ENCODE measurements around the gene GATD1.

GATD1 gene

DNA sequence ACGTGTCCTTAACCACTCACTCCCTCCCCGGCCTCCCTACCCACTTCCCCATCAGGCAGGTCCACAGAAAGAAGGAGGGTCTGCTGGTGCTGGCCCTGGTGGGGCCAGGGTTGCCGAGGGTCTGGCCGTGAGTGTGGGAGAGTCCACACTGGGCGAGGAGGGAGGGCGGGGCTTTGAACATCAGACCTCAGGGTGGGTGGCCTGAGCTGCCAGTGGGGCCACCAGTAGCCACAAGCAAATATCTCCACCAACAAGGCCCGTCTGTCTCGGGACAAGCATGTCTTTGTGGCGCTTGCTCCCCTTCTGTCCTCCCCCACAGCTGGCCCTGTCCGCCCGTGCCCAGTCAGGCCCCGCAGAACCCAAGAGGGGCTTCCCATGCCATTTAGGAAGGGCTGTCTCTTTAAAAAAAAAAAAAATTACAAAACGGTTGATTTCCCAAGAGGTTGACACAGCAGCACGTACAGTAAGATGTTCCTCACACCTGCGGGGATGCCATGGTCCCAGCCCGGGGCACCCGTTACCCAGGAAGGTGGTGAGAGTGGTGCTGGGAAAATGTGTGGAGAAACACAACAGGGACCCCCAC is 47.7 kb downstream of the GATD1 start:
- Histone ChIP-seq H3K4me3 (ENCODE audit: low read length) (no peak overlapping the region), H2BK120ac (ENCODE audit: low read depth, low read length) (no peak overlapping the region), H3K23ac (ENCODE audit: low read length) (no peak overlapping the region), H3K4ac (ENCODE audit: low read depth, low read length) (no peak overlapping the region), H3K18ac (ENCODE audit: low read length) (no peak overlapping the region), H3K4me1 (ENCODE audit: control insufficient read depth, low read depth, low read length) (no peaks in the 10 kb centered on the region), H3K27ac (ENCODE audit: low read depth, low read length) (no peak overlapping the region), H4K5ac (ENCODE audit: low read length) (no peak overlapping the region), H3K4me2 (ENCODE audit: low read length) (no peak overlapping the region), H3K56ac (ENCODE audit: low read length) (no peak overlapping the region), H2BK5ac (ENCODE audit: low read length) (no peak overlapping the region), H2BK15ac (replicated peaks; ENCODE audit: low read depth) (no peak overlapping the region), H3K36me3 (ENCODE audit: control insufficient read depth, insufficient read depth, low read length) (no peaks in the 10 kb centered on the region), H3K9ac (ENCODE audit: low read length) (no peak overlapping the region), H3K79me1 (ENCODE audit: low read length) (no peaks in the 10 kb centered on the region), H3K79me2 (ENCODE audit: control insufficient read depth, insufficient read depth, low read length) (no peaks in the 10 kb centered on the region), H3K27me3 (ENCODE audit: insufficient read depth, low read length, poor library complexity) (peaks cover 2% of the 10 kb centered on the region), H2AK5ac (ENCODE audit: low read length) (no peak overlapping the region), H4K8ac (ENCODE audit: low read depth, low read length) (no peak overlapping the region)
- no peak for DNase-seq
- WGBS (ENCODE audit: extremely low coverage, insufficient coverage, low lambda C conversion rate): no CpG with 5 or more reads among the region's 17 CpGs

DNA sequence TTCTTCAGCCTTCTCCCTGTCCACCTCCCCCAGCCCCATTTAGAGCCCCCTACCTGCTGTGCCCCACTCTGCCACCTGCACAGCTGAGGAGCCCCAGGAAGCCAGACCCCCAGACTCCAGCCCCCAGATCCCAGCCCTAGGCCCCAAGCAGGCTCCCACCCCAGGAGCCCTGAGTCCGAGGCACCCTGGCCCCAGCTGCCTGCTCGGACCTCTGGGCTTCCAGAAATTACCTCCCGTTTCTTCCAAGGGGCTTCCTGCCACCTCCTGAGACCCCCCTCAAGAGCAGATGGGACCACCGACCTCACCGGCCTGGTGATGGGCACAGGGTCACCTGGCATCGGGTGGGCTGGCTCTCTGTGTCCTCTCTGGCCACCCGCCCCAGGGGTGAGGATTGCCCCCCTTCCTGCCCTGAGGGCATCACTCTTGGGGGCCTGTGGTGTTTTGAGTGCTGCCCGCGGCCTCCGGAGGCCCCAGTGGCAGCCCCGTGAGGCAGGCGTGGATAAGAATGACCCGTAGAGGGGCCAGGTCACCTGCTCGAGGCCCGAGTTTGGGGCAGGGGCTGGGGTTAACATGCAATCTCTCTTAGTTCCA is 48.3 kb downstream of the GATD1 start:
- Histone ChIP-seq H3K27me3 (ENCODE audit: insufficient read depth, low read length, poor library complexity) (peaks cover 2% of the 10 kb centered on the region), H3K18ac (ENCODE audit: low read length) (no peak overlapping the region), H2BK5ac (ENCODE audit: low read length) (no peak overlapping the region), H4K8ac (ENCODE audit: low read depth, low read length) (no peak overlapping the region), H3K23ac (ENCODE audit: low read length) (no peak overlapping the region), H3K4me3 (ENCODE audit: low read length) (no peak overlapping the region), H4K5ac (ENCODE audit: low read length) (no peak overlapping the region), H3K79me2 (ENCODE audit: control insufficient read depth, insufficient read depth, low read length) (no peaks in the 10 kb centered on the region), H3K4ac (ENCODE audit: low read depth, low read length) (no peak overlapping the region), H2BK15ac (replicated peaks; ENCODE audit: low read depth) (no peak overlapping the region), H2BK120ac (ENCODE audit: low read depth, low read length) (no peak overlapping the region), H3K9ac (ENCODE audit: low read length) (no peak overlapping the region), H3K27ac (ENCODE audit: low read depth, low read length) (no peak overlapping the region), H3K4me1 (ENCODE audit: control insufficient read depth, low read depth, low read length) (no peaks in the 10 kb centered on the region), H3K79me1 (ENCODE audit: low read length) (no peaks in the 10 kb centered on the region), H2AK5ac (ENCODE audit: low read length) (no peak overlapping the region), H3K4me2 (ENCODE audit: low read length) (no peak overlapping the region), H3K36me3 (ENCODE audit: control insufficient read depth, insufficient read depth, low read length) (no peaks in the 10 kb centered on the region), H3K56ac (ENCODE audit: low read length) (no peak overlapping the region)
- no peak for DNase-seq
- WGBS (ENCODE audit: extremely low coverage, insufficient coverage, low lambda C conversion rate): no CpG with 5 or more reads among the region's 15 CpGs

DNA sequence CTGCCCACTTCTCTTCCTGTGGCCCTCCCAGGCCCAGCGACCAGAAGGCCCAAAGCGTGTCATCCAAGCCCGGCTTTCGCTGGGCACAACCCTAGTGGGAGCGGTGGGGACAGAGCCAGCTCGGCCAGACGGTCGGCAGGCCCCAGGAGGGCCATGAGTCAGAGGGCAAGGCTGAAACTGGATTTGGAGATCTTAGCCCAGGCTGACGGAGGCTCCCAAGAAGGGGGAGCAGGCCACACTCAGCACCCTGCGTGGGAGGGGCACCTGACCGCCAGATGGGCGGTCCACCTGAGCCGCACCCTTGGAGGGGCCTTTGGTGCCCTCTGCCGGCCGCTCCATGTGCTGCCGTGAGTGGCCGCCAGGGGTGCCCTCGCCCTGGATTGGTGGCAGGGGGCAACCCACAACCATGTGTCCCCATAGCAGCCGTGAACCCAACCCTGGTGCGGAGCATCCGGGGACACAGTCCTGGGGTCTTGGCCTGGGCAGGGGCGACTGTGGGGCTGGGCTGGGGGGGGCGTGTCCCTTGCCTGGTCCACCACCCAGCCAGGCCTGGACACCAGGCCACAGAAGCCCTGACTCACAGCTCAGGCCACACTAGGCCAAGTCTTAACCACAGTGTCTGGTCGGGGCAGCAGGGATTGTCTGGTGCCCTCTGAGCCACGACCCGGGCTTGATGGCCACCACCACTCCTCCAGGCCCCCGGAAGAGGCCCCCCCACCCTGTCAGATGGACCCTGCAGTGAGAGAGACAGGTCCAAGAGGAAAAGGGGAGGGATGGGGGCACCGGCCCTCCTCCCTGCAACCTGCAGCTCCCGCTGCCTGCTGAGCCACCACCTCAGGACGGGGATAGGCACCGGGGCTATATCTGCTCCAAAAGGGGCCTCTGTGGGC is 49.2 kb downstream of the GATD1 start:
- Histone ChIP-seq H3K4me2 (ENCODE audit: low read length) (no peak overlapping the region), H3K18ac (ENCODE audit: low read length) (no peak overlapping the region), H4K5ac (ENCODE audit: low read length) (no peak overlapping the region), H3K4me3 (ENCODE audit: low read length) (no peak overlapping the region), H3K9ac (ENCODE audit: low read length) (no peak overlapping the region), H3K79me2 (ENCODE audit: control insufficient read depth, insufficient read depth, low read length) (no peaks in the 10 kb centered on the region), H3K4ac (ENCODE audit: low read depth, low read length) (no peak overlapping the region), H2BK120ac (ENCODE audit: low read depth, low read length) (no peak overlapping the region), H3K56ac (ENCODE audit: low read length) (no peak overlapping the region), H4K8ac (ENCODE audit: low read depth, low read length) (no peak overlapping the region), H2BK15ac (replicated peaks; ENCODE audit: low read depth) (no peak overlapping the region), H3K36me3 (ENCODE audit: control insufficient read depth, insufficient read depth, low read length) (no peaks in the 10 kb centered on the region), H3K4me1 (ENCODE audit: control insufficient read depth, low read depth, low read length) (no peaks in the 10 kb centered on the region), H3K79me1 (ENCODE audit: low read length) (no peaks in the 10 kb centered on the region), H2AK5ac (ENCODE audit: low read length) (no peak overlapping the region), H3K23ac (ENCODE audit: low read length) (peak overlapping the region; percentile 45), H3K27me3 (ENCODE audit: insufficient read depth, low read length, poor library complexity) (peaks cover 2% of the 10 kb centered on the region), H2BK5ac (ENCODE audit: low read length) (no peak overlapping the region), H3K27ac (ENCODE audit: low read depth, low read length) (no peak overlapping the region)
- no CpG with 5 or more reads among the region's 31 CpGs for WGBS (ENCODE audit: extremely low coverage, insufficient coverage, low lambda C conversion rate)
- peak; percentile 87 for DNase-seq

DNA sequence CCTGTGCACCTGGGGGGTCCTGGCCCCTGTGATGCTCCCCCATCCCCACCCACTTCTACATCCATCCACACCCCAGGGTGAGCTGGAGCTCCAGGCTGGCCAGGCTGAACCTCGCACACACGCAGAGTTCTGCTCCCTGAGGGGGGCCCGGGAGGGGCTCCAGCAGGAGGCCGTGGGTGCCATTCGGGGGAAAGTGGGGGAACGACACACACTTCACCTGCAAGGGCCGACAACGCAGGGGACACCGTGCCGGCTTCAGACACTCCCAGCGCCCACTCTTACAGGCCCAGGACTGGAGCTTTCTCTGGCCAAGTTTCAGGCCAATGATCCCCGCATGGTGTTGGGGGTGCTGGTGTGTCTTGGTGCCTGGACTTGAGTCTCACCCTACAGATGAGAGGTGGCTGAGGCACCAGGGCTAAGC is 50.0 kb downstream of the GATD1 start:
- Histone ChIP-seq H3K79me1 (ENCODE audit: low read length) (no peaks in the 10 kb centered on the region), H2BK5ac (ENCODE audit: low read length) (no peak overlapping the region), H4K8ac (ENCODE audit: low read depth, low read length) (no peak overlapping the region), H2BK15ac (replicated peaks; ENCODE audit: low read depth) (no peak overlapping the region), H3K79me2 (ENCODE audit: control insufficient read depth, insufficient read depth, low read length) (no peaks in the 10 kb centered on the region), H3K9ac (ENCODE audit: low read length) (no peak overlapping the region), H3K18ac (ENCODE audit: low read length) (no peak overlapping the region), H3K56ac (ENCODE audit: low read length) (no peak overlapping the region), H3K4me2 (ENCODE audit: low read length) (no peak overlapping the region), H3K4me1 (ENCODE audit: control insufficient read depth, low read depth, low read length) (no peaks in the 10 kb centered on the region), H3K36me3 (ENCODE audit: control insufficient read depth, insufficient read depth, low read length) (no peaks in the 10 kb centered on the region), H4K5ac (ENCODE audit: low read length) (no peak overlapping the region), H3K23ac (ENCODE audit: low read length) (no peak overlapping the region), H2BK120ac (ENCODE audit: low read depth, low read length) (no peak overlapping the region), H3K27ac (ENCODE audit: low read depth, low read length) (no peak overlapping the region), H3K4me3 (ENCODE audit: low read length) (no peak overlapping the region), H3K4ac (ENCODE audit: low read depth, low read length) (no peak overlapping the region), H3K27me3 (ENCODE audit: insufficient read depth, low read length, poor library complexity) (peaks cover 2% of the 10 kb centered on the region), H2AK5ac (ENCODE audit: low read length) (no peak overlapping the region)
- WGBS (ENCODE audit: extremely low coverage, insufficient coverage, low lambda C conversion rate): no CpG with 5 or more reads among the region's 12 CpGs
- no peak for DNase-seq

DNA sequence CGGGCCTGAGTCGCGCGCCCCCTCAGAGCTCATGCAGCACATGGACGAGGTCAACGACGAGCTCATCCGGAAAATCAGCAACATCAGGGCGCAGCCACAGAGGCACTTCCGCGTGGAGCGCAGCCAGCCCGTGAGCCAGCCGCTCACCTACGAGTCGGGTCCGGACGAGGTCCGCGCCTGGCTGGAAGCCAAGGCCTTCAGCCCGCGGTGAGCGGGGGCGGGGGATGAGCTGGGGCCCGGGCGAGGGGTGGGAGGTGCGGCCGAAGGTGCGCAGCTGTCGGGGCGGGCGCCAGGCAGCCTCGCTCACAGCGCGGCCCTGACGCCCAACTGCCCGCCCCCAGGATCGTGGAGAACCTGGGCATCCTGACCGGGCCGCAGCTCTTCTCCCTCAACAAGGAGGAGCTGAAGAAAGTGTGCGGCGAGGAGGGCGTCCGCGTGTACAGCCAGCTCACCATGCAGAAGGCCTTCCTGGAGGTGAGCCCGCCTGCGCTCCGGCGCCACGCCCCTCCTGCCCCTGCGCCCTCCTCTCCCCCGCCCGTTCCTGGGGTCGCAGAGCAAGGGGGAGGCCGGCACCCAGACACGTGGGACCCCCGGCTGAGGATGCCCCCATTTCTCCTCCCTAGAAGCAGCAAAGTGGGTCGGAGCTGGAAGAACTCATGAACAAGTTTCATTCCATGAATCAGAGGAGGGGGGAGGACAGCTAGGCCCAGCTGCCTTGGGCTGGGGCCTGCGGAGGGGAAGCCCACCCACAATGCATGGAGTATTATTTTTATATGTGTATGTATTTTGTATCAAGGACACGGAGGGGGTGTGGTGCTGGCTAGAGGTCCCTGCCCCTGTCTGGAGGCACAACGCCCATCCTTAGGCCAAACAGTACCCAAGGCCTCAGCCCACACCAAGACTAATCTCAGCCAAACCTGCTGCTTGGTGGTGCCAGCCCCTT is 50.7 kb downstream of the GATD1 start:
- H3K4me1 ChIP-seq (ENCODE audit: control insufficient read depth, low read depth, low read length): no peaks in the 10 kb centered on the region
- H2BK5ac ChIP-seq (ENCODE audit: low read length): no peak overlapping the region
- WGBS (ENCODE audit: extremely low coverage, insufficient coverage, low lambda C conversion rate): no CpG with 5 or more reads among the region's 61 CpGs
- no peaks in the 10 kb centered on the region for H3K79me2 ChIP-seq (ENCODE audit: control insufficient read depth, insufficient read depth, low read length)
- H4K5ac ChIP-seq (ENCODE audit: low read length): no peak overlapping the region
- H3K9ac ChIP-seq (ENCODE audit: low read length): peak overlapping the region; percentile 3
- DNase-seq: peak; percentile 40
- H3K4me2 ChIP-seq (ENCODE audit: low read length): peak overlapping the region; percentile 15
- H3K18ac ChIP-seq (ENCODE audit: low read length): no peak overlapping the region
- peak overlapping the region; percentile 45 for H3K23ac ChIP-seq (ENCODE audit: low read length)
- no peak overlapping the region for H2BK120ac ChIP-seq (ENCODE audit: low read depth, low read length)
- no peak overlapping the region for H2AK5ac ChIP-seq (ENCODE audit: low read length)
- no peak overlapping the region for H2BK15ac ChIP-seq (replicated peaks; ENCODE audit: low read depth)
- H3K4ac ChIP-seq (ENCODE audit: low read depth, low read length): no peak overlapping the region
- H3K4me3 ChIP-seq (ENCODE audit: low read length): no peak overlapping the region
- H4K8ac ChIP-seq (ENCODE audit: low read depth, low read length): no peak overlapping the region
- no peaks in the 10 kb centered on the region for H3K79me1 ChIP-seq (ENCODE audit: low read length)
- H3K27ac ChIP-seq (ENCODE audit: low read depth, low read length): no peak overlapping the region
- no peaks in the 10 kb centered on the region for H3K36me3 ChIP-seq (ENCODE audit: control insufficient read depth, insufficient read depth, low read length)
- peaks cover 2% of the 10 kb centered on the region for H3K27me3 ChIP-seq (ENCODE audit: insufficient read depth, low read length, poor library complexity)
- peak overlapping the region; percentile 29 for H3K56ac ChIP-seq (ENCODE audit: low read length)

Data from mesendoderm (in vitro differentiated cells).